HK-2 (cell line): ENCODE measurements around the gene TDRD9.

ENCODE experiments used
- DNase-seq: peaks from one replicate; pipeline ENCODE4 v3.0.0-alpha.2; 2018; ENCODE audit not compliant: unreplicated experiment

TDRD9 gene

DNA sequence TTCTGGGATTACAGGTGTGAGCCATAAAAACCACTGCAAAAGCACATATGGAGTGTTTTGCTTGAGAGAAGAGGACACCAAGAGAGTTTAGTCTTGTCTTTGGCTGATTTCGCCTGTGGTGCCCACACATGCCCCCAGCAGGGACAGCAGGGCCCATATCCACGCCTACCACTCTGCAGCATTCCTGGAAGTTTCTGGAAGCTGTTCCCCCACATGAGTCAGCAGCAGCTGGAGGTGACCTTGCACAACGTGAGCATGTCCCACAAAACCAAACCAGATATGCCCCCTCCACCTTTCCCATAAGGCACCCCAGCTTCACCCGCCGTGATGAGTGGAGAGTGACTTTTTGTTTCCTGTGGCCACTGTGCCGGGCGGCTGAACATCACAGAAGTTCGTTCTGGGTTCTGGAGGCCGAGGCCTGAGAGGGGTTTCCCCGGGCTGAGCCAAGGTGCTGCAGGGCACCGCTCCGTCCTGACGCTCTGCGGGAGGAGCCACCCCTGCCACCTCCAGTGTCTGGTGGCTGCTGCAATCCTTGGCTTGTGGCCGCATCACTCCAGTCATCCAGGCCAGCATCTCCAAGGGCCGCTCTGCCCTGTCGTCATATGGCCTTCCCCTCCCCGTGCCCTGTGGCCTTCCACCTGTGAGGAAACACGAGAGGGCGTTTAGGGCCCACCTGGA lies 162.0 kb downstream of the TDRD9 start:
- DNase-seq: no peak

DNA sequence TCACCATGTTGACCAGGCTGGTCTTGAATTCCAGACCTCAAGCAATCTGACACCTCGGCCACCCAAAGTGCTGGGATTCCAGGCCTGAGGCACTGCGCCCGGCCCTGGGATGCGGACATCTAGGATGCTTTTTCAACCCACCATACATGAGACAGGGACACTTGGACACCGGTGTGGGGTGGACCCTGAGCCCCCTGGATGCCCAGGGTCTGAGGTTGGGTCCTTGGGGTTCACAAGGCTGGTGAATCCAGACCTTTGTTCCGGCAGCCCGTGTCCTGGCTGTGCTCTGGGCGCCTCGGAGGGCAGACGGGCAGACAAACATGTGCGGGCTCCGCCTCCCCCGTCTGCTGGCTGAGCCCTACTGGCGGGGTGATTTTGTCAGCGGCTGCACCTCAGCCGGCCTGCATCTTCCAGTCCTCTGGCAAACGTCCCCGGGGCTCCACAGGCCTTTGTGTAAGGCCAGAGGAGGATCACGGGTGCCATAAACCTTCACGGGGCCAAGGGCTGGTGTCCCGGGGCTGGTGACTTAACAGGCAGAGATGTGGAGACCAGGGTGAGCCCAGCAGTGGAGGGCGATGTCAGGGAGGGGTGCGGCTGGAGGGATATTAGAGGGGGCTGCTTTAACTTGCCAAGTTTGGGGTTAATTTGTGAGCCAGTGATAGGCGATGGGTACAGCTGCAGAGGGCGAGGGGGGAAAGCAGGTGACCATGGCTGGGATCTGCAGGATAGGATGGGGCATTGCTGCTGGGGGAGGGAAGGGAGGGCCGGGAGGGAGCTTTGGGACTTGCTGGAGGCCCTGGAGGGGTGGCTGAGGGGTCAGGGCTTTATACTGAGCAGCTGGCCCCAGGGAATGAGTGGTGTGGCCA lies 163.0 kb downstream of the TDRD9 start:
- DNase-seq: no peak

GRCh38 chr14:104091927-104092771 lies 163.9 kb downstream of the TDRD9 start:
- no peak for DNase-seq

DNA sequence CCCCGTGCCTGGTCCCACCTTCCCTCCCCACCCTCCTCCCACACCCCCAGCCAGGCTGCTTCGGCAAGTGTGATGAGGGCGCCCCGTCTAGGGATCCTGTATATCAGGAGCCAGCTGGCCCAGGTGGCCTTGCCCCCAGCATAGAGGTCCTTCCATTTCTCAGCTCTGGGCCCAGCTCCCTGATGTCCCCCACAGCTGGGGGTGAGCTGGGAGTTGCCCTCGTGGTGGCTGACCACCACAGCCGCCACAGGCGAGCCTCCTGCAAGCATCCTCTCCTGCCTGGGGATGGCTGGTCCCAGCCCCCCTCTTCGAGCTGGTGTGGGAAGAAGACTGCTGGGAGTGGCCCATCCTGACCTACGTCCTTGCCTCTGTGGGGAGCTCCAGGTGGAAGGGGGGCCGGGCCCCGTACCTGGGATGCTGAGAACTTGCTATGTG lies 164.7 kb downstream of the TDRD9 start:
- no peak for DNase-seq

- DNase-seq: no peak
Measured at GRCh38 chr14:104093366-104094055, 165.3 kb downstream of the TDRD9 start.

DNA sequence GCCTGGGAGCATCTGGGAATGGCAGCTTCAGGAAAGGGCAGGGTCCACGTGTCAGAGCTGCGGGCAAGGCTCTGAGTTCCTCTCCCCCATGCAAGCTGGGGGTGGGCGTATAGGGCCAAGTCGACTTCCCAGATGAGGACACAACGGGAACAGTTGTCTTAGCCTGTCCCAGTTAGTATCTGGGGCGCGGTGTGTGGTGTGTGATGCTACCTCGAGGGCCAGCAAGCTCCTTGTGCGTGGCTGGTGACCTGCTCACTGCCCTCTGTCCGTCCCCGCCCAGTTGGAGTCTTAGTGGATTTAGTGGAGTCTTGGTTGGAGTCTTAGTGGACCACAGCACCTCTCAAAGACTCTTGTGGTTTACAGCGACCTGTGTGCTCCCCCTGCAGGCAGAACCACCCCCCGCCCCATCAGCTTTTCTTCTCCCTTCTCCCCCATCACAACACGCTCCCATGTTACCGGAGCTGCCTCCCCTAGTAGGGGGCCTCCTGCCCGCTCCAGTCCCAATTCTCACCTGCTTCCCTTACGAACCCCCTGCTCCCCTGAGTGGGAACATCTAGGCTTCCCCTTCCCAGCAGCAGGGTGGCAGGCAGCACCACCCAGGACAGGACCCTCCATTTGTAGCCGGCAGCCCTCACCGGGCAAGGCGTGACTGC lies 165.9 kb downstream of the TDRD9 start:
- no peak for DNase-seq

GRCh38 chr14:104094709-104095425 lies 166.6 kb downstream of the TDRD9 start:
- peak; percentile 79 for DNase-seq

DNA sequence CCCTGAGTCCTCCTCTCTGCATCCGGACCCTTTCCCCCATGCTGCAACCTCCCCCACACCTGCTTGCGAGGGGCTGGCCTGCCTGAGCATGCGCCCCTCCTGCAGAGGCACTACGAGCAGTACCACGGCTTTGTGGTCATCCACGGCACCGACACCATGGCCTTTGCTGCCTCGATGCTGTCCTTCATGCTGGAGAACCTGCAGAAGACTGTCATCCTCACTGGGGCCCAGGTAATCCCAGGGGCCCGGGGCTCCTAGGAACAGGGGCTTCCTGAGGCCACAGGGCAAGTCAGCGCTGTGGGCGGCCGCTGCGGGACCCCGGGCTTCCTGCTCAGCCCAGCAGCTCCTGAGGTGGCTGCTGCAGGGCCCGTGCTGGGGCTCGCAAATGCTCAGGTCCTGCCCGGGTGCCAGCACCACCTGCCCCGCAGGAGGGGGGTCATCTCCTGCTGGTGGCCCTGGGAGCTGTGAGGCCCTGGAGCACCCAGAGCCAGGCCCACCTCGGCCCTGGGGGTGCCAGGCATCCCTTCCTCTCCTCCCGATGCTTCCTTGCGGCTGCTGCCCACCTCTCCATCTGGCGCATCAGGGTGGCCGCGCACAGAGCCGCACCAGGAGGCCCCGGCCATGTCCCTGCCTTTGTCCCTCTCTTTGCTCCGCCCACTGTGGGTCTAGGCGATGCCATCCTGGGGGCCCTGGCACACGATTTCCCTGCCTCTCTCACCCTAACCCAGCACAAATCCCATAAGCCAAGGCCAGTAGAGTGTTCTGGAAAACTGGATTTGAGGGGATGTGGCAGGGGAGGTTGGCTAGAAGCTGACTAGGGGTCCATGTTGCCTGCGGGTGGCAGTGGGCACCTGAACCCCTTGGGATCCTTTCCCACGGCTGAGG lies 167.4 kb downstream of the TDRD9 start:
- DNase-seq: no peak

DNA sequence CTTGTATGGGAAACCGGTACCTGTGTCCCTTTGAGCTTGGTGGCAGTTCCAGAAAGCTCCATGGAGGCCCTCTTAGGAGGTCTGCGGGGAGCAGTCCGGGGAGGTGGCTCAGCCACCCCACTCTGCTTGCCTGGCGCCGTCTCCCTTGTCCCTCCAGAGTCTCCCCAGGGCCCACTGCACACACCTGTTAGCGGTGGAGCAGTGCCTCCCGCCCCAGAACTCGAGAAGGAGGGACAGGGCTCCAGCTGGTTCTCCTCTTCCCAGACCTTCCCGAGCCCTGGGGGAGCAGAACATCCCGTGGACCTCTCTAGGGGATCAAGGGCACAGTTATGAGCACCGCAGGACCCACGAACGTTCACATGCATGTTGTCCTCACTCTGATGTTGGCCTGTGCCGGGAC lies 168.1 kb downstream of the TDRD9 start:
- DNase-seq: no peak

DNA sequence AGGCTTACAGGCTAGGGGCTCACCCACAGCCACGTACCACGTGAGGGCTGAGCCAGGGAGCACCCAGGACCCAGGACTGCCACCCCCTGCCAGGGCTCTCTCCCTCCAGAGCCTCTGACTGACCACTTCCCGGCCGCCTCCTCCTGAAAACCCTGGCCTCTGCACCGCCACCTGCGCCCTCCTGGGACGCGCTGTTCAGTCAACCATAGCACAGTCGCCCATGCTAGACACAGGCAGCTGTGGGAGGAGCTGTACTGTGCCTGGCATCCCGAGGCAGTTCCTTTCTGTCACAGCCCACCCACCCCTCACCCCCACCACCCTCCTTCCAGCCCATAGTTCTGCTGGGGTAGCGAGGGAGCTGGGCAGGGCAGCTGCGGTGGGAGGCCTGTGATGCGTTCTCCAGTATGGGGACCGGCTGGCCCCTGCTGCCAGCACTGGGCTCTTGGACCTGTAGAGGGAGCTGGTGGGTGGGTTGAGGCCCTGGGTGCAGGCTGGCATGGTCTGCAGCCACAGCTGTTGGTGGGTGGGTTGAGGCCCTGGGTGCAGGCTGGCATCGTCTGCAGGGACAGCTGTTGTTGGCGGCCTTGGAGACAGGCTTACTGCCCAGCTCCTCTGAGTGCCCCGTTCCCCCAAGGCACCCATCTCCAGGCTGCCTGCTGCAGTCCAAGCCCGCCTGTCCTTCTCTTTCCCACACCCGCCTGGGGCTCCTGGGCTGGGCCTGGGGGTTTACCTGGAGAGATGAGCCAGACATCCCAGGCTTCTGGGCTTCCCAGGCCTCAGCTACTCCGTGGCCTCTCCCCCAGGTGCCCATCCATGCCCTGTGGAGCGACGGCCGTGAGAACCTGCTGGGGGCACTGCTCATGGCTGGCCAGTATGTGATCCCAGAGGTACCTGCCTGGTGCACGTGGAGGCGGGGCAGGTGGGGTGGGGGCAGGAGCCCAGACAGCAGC lies 168.8 kb downstream of the TDRD9 start:
- no peak for DNase-seq

DNA sequence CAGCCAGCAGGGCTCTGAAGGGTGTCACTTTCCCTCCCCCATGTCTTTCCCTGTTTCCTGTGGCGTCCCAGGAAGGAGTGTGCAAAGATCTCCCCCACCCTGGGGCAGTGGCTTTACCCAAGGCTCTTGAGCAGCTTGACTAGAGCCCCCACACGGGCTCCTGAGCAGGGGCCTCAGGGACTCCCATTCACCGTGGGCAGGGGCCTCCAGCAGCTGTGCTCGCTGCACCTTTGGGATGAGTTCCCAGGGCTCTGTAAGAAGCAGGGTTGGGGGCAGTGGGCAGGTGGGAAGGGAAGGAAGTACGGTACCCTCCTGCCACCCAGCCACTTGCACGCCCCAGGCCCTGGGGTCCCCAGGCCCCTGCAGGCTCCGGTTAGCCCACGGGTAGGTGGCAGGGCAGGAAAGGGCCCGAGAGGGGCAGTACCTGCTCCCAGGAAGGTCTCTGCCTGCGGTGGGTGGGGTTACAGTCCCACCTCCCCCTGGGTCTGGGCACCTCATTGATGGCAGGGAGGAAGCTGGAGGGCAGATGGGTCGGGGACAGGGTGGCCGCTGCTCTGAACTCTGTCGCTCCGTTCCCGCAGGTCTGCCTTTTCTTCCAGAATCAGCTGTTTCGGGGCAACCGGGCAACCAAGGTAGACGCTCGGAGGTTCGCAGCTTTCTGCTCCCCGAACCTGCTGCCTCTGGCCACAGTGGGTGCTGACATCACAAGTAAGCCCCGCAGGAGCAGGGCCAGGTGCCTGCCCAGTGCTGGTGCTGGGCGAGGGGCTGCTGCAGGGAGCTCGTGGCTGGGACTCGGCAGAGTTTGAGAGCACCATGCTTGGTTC lies 170.2 kb downstream of the TDRD9 start:
- no peak for DNase-seq

- DNase-seq: no peak
Measured at GRCh38 chr14:104099096-104100041, 171.1 kb downstream of the TDRD9 start.

- DNase-seq: no peak
Measured at GRCh38 chr14:104100171-104101085, 172.2 kb downstream of the TDRD9 start.

GRCh38 chr14:104101086-104101621 lies 172.9 kb downstream of the TDRD9 start:
- DNase-seq: no peak
